HG02885 (cell line): ENCODE data around the gene RPL29.
A peak's percentile ranks its signal among the peaks of the same experiment; 100 is the strongest.
"Not testable (repeated sequence)": the region's sequence is repeated elsewhere in the genome, so short reads cannot be mapped to it uniquely, and the experiment has no call there.

Source experiments
- ATAC-seq: cut with Tn5 transposase; IDR thresholded peaks from one replicate; pipeline ENCODE4 v1.9.1; 2021; ENCODE audit warnings: mild to moderate bottlenecking; ENCODE audit not compliant: unreplicated experiment, poor library complexity

The RPL29 gene

GRCh38 chr3:51995346-51996163 is at the start of gene RPL29:
Gene RPL29, minus strand, starts transcription at chr3:51995895. Its CDS starts 434 bp downstream, at chr3:51995461.
- peak; percentile 89 for ATAC-seq

DNA sequence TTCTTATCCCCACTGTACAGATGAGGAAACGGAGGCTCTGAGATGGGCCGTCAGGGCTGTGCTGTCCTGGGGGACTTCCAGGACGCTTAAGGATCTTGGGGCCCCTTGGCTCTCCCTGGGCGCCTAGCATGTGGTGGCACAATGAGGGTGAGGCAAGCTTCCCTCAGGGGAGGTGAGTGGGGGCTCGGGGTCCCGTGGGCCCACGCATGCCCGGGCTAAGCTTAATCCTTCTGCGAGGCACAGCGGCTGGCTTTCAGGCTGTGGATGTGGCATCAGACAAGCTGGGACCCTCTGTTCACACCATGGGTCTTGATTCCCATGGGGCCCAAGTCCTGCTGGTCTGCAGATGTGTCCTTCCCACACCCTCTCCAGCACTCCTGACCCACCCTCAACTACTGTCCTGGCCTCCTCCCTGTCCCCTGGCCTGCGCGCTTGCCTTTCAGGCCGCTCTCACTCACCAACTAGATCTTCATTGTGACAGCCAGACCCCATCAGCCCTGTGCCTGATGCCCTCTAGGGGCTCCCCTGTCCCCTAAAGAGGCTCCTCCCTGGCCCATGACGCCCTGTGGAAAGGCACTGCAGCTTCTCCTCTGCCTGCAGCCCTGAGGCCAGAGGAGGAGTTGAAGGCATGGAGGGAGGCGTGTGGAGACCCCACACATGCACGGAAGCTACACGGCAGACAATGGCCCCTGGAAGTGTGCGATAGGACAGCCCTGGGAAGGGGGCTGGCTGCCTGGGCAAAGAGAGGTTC is 49.3 kb upstream of the RPL29 start:
- no peak for ATAC-seq

- ATAC-seq, result no peak
These were observed 48.1 kb upstream of the RPL29 start for GRCh38 chr3:52043750-52044149.

DNA sequence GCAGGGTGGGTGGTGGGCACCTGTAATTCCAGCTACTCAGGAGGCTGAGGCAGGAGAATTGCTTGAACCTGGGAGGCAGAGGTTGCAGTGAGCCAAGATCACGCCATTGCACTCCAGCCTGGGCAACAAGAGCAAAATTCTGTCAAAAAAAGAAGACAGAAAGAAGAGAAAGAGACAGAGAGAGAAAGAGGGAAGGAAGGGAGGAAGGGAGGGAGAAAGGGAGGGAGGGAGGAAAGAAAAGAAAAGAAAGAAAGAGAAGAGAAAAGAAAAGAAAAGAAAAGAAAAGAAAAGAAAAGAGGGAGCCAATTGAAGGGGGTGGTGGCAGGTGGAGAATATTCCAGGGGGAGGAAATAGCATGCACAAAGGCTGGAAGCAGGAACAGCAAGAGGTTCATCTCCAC is 47.3 kb upstream of the RPL29 start:
- not testable (repeated sequence) for ATAC-seq

- no peak for ATAC-seq
These were observed 45.5 kb upstream of the RPL29 start for GRCh38 chr3:52041118-52041731.

GRCh38 chr3:52040600-52040999 is 44.9 kb upstream of the RPL29 start:
- ATAC-seq, result no peak

DNA sequence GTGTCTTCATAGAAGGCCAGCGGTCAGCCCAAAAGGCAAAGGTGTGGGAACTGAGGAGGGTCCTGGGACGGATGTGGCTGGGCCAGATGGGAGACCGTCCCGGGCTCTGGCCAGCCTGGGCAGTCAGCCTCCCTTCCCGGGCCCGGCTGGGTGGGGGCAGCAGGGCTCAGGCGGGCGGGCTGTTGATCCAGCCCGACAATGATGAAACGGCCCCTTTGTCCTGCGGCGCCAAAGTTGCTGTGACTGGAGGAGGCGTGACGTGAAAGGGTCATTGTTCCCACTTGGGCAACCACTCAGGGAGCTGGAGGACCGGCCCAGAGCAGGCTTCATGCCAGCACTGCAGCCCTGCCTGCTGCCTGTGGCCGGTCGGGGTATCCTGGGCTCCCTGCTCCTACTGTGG is 44.2 kb upstream of the RPL29 start:
- no peak for ATAC-seq

GRCh38 chr3:52039426-52039825 is 43.7 kb upstream of the RPL29 start:
- ATAC-seq, result no peak

DNA sequence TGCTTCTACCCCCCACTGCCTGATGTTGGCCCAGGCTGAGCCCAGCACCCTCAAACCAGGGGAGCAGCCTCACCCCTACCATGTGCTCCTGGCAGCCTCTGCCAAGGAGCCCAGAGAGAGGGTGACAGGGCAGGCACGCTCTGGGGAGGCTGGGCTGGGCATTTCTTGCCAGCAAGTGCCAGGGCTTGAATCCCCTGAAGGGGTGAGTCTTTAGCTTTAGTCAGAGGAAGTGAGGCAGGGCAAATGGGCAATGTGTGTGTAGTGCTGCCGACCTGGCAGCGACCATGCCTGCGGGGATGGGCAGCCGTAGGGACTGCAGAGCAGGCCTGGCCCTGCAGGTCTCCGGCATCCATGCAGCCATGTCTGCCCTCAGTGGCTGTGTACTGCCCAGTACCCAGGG is 42.5 kb upstream of the RPL29 start:
- ATAC-seq, result no peak

GRCh38 chr3:52037291-52037690 is 41.6 kb upstream of the RPL29 start:
- ATAC-seq, result no peak

DNA sequence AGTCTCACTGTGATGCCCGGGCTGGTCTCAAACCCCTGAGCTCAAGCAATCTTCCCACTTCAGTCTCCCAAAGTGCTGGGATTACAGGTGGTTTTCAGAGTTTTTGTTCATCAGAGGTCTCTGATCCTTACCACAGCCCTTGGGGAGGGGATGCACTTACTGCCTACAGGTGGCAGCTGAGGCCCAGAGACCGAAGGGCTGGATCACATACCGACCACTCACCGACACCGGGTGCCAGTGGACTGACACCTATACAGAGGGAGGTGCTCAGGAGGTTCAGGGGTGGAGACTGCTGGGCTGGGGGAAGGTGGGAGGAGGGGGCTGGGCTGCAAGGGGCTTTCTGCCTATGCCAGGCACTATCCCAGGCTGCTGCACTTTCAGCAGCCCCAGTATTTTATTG is 41.1 kb upstream of the RPL29 start:
- no peak for ATAC-seq

DNA sequence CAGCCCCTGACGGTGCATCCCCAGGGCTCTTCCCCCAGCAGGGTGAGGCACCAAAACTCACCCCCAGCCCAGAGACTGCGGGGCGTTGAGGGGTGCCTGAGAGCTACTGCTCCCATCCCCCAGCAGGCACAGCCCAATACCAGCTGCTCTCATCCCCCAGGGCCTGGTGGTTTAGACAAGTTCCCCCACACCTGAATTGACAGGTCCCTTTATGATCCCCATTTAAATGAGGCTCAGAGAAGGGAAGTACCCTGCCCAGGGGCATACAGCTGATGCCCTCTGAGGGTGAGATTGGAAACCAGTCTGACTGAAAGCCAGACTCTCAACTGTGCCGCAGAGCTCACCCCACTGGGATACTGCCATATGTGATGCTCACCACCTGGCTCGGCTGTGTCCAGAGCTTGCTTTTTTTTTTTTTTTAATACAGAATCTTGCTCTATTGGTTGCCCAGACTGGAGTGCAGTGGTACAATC is 40.6 kb upstream of the RPL29 start:
- ATAC-seq, result no peak

DNA sequence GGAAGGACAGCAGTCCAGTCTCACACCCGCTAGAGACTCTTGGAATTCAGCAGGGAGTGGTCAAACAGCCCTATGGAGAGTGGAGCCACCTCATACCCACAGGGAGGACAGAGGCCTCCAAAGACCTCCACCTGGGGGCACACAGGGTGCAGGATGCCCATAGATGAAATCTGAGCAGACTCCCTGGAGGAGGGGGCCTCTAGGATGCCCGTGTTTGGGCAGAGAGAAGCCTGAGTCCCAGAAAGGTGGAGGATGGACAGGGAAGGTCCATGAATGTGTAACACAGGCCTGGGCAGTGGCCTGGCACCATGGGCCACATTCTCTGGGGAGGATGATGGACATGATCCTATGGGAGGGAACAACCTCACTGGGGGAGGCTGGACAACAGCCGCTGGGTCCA is 39.0 kb upstream of the RPL29 start:
- no peak for ATAC-seq

DNA sequence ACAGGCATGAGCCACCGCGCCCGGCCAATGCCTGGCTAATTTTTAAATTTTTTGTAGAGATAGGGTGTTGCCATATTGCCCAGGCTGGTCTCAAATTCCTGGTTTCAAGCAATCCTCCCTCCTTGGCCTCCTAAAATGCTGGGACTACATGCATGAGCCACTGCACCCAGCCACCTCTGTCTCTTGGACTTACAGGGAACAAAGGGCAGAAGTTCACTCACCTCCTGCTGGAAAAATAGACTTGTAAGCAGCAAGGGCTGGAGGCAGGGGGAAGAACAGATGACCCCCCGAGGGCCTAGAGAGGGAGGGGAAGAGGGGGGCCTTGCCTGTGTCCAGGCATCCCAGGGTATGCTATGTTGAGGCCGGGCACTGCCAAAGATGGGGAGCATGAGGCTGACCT is 38.5 kb upstream of the RPL29 start:
- no peak for ATAC-seq

DNA sequence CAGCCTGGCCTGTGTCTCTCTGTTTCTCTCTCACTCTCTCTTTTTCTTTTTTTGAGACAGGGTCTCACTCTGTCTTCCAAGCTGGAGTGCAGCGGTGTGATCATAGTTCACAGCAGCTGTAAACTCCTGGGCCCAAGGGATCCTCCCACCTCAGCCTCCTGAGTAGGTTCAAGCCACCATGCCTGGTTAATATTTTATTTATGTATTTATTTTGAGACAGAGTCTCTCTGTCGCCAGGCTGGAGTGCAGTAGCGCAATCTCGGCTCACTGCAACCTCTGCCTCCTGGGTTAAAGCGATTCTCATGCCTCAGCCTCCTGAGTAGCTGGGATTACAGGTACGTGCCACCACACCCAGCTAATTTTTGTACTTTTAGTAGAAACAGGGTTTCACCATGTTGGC is 38.1 kb upstream of the RPL29 start:
- not testable (repeated sequence) for ATAC-seq

DNA sequence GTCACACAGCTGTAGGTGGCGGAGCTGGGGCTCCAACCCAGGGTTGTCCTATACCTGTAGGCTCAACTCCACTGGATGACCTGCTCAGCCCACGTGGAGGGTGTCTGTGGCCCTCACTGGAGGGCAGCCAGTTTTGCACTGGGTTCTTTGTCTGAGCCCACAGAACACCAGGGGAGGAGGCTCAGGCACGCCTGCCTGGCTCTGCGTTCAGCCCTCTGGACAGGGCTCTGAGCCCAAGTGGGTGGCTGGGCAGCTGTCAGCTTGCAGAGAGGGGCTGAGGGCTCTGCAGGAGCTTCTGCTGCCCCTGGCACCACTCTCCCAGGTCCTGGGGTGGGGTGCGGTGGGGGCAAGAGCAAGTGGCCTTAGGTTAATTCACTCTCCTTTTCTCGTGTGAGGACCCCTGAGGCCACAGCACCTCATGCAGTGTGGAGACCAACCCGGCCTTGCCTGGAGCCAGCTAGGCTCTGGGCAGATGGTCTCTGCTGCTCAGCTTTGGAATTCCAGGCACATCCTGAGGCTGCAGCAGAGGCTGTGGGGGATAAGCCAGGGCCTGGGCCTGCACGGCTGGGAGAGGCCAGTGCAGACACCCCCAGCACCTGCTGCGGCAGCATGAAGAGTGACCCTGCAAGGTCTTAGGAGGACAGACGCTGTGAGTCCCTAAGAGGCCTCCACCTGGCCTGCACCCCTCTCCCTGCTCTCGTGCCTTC is 37.2 kb upstream of the RPL29 start:
- ATAC-seq, result no peak

- no peak for ATAC-seq
These were observed 36.2 kb upstream of the RPL29 start for GRCh38 chr3:52031896-52032295.

DNA sequence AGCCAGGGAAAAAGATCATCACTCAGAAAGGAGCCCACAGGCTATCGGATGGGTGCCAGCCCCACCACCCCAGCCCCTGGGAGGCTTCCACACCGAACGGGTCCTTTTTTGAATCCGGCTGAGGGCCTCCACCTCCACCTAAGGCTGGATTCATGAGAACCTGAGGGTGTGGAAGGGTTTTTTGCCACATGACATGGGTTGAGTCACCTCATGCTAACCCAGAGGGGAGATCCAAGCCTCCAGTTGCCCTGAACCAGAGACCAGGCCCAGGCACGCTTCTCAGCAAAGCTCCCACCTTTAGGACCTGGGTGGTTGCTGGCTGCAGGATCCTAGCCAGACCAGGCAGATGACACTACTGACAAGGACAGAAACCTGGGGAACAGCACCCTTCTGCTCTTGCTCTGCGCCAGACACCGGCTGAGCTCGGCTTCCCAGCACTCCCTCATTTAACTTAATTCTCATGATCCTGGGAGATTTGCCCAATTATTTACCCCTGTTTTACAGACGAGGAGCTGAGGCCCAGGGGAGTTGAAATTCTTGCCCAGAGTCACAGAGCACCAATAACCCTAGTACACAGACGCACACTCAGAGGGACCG is 35.1 kb upstream of the RPL29 start:
- no peak for ATAC-seq

DNA sequence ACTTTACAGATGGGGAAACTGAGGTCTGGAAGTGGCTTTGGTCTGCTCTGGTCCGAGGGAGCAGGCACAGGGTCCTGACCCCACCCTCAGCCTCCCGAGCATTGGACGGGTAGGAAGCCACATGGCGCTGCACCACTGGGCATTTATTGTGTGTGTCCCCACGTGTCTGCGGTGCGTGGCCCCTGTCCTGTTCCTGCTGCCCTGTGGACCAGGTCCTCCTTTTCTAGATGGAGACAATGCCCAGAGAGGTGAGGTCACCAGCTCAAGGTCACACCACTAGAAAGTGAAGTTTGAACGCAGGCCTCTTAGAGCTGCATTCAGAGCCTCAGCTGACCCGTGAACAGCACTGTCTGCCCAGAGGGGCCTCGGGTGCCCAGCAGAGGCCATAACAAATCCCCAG is 33.8 kb upstream of the RPL29 start:
- no peak for ATAC-seq

- ATAC-seq, result no peak
These were observed 33.4 kb upstream of the RPL29 start for GRCh38 chr3:52029053-52029452.
